ENCODE data around the gene CBFA2T2. TPM values are rescaled to one million over a fixed set of nuclear protein-coding genes. Genes with fewer than 3 reads are reported as not detected.

CBFA2T2 gene
- total RNA-seq, 3 donors from 2014 or later (not counting 1 experiment from before 2014, with no cell fraction given) = 16.5 to 27.5 (median 18.5) TPM

- Histone ChIP-seq H3K4me1 (ENCODE audit: control insufficient read depth, insufficient read depth, low read length) (no peaks in the 10 kb centered on the region), H3K27me3 (ENCODE audit: control insufficient read depth, insufficient read depth, low read length) (no peaks in the 10 kb centered on the region), H3K27ac (ENCODE audit: low read length) (no peak overlapping the region), H3K9me3 (ENCODE audit: control insufficient read depth, insufficient read depth, low read length) (no peaks in the 10 kb centered on the region), H3K36me3 (ENCODE audit: control insufficient read depth, insufficient read depth, low read length) (no peaks in the 10 kb centered on the region), H3K4me3 (ENCODE audit: low read length) (no peak overlapping the region)
- H3K27ac Mint-ChIP-seq = no peak overlapping the region
- no peaks in the 10 kb centered on the region for H3K9me3 Mint-ChIP-seq
- intact Hi-C loops (cut with micrococcal nuclease) = no loop called here
- peaks cover 21 to 24% of the 10 kb centered on the region in 2 donors for H3K4me1 Mint-ChIP-seq
- no peak for TF ChIP-seq CTCF (IDR thresholded peaks at IDR 0.05)
- WGBS (ENCODE audit: insufficient coverage) = 97% methylated on average over 3 of the region's 4 CpGs
- H3K4me3 Mint-ChIP-seq = no peak overlapping the region
- H3K36me3 Mint-ChIP-seq = no peaks in the 10 kb centered on the region
- DNase-seq (no peak), ATAC-seq (no peak)
- H3K27me3 Mint-ChIP-seq (ENCODE audit: low read depth in 2 of 2) = no peaks in the 10 kb centered on the region
These were observed 78.1 kb downstream of the CBFA2T2 start for GRCh38 chr20:33567949-33568348.

GRCh38 chr20:33568378-33568777, 78.5 kb downstream of the CBFA2T2 start:
- 74% methylated on average over 9 of the region's 9 CpGs for WGBS (ENCODE audit: insufficient coverage)
- no peak overlapping the region for H3K27ac ChIP-seq (ENCODE audit: low read length)
- DNase-seq (no peak), ATAC-seq (no peak)
- H3K4me1 Mint-ChIP-seq = peaks cover 21 to 24% of the 10 kb centered on the region in 2 donors
- no peaks in the 10 kb centered on the region for H3K36me3 Mint-ChIP-seq
- no peak for TF ChIP-seq CTCF (IDR thresholded peaks at IDR 0.05)
- H3K4me3 Mint-ChIP-seq = no peak overlapping the region
- H3K4me1 ChIP-seq (ENCODE audit: control insufficient read depth, insufficient read depth, low read length) = no peaks in the 10 kb centered on the region
- no peaks in the 10 kb centered on the region for H3K9me3 Mint-ChIP-seq
- no peak overlapping the region for H3K4me3 ChIP-seq (ENCODE audit: low read length)
- no peaks in the 10 kb centered on the region for H3K9me3 ChIP-seq (ENCODE audit: control insufficient read depth, insufficient read depth, low read length)
- no peaks in the 10 kb centered on the region for H3K27me3 ChIP-seq (ENCODE audit: control insufficient read depth, insufficient read depth, low read length)
- intact Hi-C loops (cut with micrococcal nuclease) = no loop called here
- no peaks in the 10 kb centered on the region for H3K36me3 ChIP-seq (ENCODE audit: control insufficient read depth, insufficient read depth, low read length)
- no peaks in the 10 kb centered on the region for H3K27me3 Mint-ChIP-seq (ENCODE audit: low read depth in 2 of 2)
- H3K27ac Mint-ChIP-seq = no peak overlapping the region

GRCh38 chr20:33568868-33569801, 79.2 kb downstream of the CBFA2T2 start:
- no peaks in the 10 kb centered on the region for H3K9me3 ChIP-seq (ENCODE audit: control insufficient read depth, insufficient read depth, low read length)
- Mint-ChIP-seq H3K9me3 (no peaks in the 10 kb centered on the region), H3K36me3 (no peaks in the 10 kb centered on the region), H3K4me1 (peaks cover 21 to 24% of the 10 kb centered on the region in 2 donors), H3K27me3 (ENCODE audit: low read depth in 2 of 2) (no peaks in the 10 kb centered on the region), H3K27ac (no peak overlapping the region), H3K4me3 (no peak overlapping the region)
- DNase-seq (no peak), ATAC-seq (no peak)
- H3K4me3 ChIP-seq (ENCODE audit: low read length) = no peak overlapping the region
- no peaks in the 10 kb centered on the region for H3K27me3 ChIP-seq (ENCODE audit: control insufficient read depth, insufficient read depth, low read length)
- intact Hi-C loops (cut with micrococcal nuclease) = no loop called here
- no peaks in the 10 kb centered on the region for H3K36me3 ChIP-seq (ENCODE audit: control insufficient read depth, insufficient read depth, low read length)
- WGBS (ENCODE audit: insufficient coverage) = no CpG with 5 or more reads among the region's 3 CpGs
- H3K27ac ChIP-seq (ENCODE audit: low read length) = no peak overlapping the region
- no peaks in the 10 kb centered on the region for H3K4me1 ChIP-seq (ENCODE audit: control insufficient read depth, insufficient read depth, low read length)
- TF ChIP-seq CTCF (IDR thresholded peaks at IDR 0.05) = no peak
